HepG2 (cell line): ENCODE results near the gene BAIAP2L2.

Source experiments
- ATF5 ChIP-seq: sonication (generic); formaldehyde crosslinking; IDR thresholded peaks from 2 replicates; pipeline ENCODE4 v1.4.0; 2020; ENCODE audit warnings: mild to moderate bottlenecking, low read depth, missing genetic modification reagents
- BRCA1 ChIP-seq: sonication (generic); formaldehyde crosslinking; IDR thresholded peaks from 2 replicates; pipeline ENCODE4 v1.4.0; 2020; ENCODE audit warnings: missing genetic modification reagents
- CENPX ChIP-seq: sonication (generic); formaldehyde crosslinking; IDR thresholded peaks from 2 replicates; pipeline ENCODE4 v1.9.0; 2021; ENCODE audit warnings: mild to moderate bottlenecking, missing genetic modification reagents, moderate library complexity
- HMGXB3 ChIP-seq: sonication (generic); formaldehyde crosslinking; IDR thresholded peaks from 2 replicates; pipeline ENCODE4 v1.4.0; 2020; ENCODE audit warnings: missing genetic modification reagents, borderline replicate concordance
- KLF16 ChIP-seq, 2 experiments: sonication (generic) in 1 of 2; formaldehyde crosslinking in 1 of 2; IDR thresholded peaks; 2 replicates each; pipeline versions ENCODE4 v1.6.1 to v1.8.0; 2016 to 2023; ENCODE audit warnings: missing genetic modification reagents in 2 of 2, missing compliant biosample characterization in 1 of 2
- POLR2A ChIP-seq, 2 experiments: IDR thresholded peaks; 2 replicates each; pipeline ENCODE4 v1.6.1; 2011; ENCODE audit warnings: low read depth in 2 of 2, low read length in 2 of 2, mild to moderate bottlenecking in 1 of 2, moderate library complexity in 1 of 2; ENCODE audit not compliant: insufficient read depth in 1 of 2
- REPIN1 ChIP-seq: sonication (generic); formaldehyde crosslinking; IDR thresholded peaks from 2 replicates; pipeline ENCODE4 v1.8.0; 2022; ENCODE audit warnings: missing genetic modification reagents, low read depth, mild to moderate bottlenecking, borderline replicate concordance
- ZBTB43 ChIP-seq: sonication (generic); formaldehyde crosslinking; conservative IDR thresholded peaks from 2 replicates; pipeline ENCODE4 v1.4.0; 2020; ENCODE audit warnings: missing genetic modification reagents
- ZFYVE20 ChIP-seq: sonication (generic); formaldehyde crosslinking; IDR thresholded peaks from 2 replicates; pipeline ENCODE4 v1.8.0; 2023; ENCODE audit warnings: low read depth, mild to moderate bottlenecking, moderate library complexity, missing genetic modification reagents, borderline replicate concordance

- TF ChIP-seq CENPX: no peak
- TF ChIP-seq POLR2A (IDR thresholded peaks at IDR 0.05; ENCODE audit: insufficient read depth in 1 of 2, low read depth in 2 of 2, low read length in 2 of 2): no peak
- TF ChIP-seq ATF5 (CRISPR knock-in tag): no peak
- TF ChIP-seq KLF16 (CRISPR knock-in tag; IDR thresholded peaks at IDR 0.05): no peak
- no peak for TF ChIP-seq ZBTB43 (CRISPR knock-in tag)
- TF ChIP-seq REPIN1 (CRISPR knock-in tag): no peak
- no peak for TF ChIP-seq BRCA1 (CRISPR knock-in tag)
- no peak for TF ChIP-seq HMGXB3 (CRISPR knock-in tag)
- TF ChIP-seq ZFYVE20 (CRISPR knock-in tag): no peak
Measured at GRCh38 chr22:38097557-38098409, 12.7 kb downstream of the BAIAP2L2 start.
